ENCODE results near the gene TSPAN9. TPM values are rescaled to one million over a fixed set of nuclear protein-coding genes. Genes with fewer than 3 reads are reported as not detected.

The TSPAN9 gene
- total RNA-seq, 1 experiment from 2014 or later: 13.2 TPM

- Histone ChIP-seq H3K79me2 (ENCODE audit: insufficient read depth, low read length) (no peaks in the 10 kb centered on the region), H2AFZ (ENCODE audit: low read depth, low read length, poor library complexity, severe bottlenecking) (no peak overlapping the region), H4K20me1 (ENCODE audit: insufficient read depth) (no peaks in the 10 kb centered on the region), H3K4me2 (ENCODE audit: low read length) (no peak overlapping the region), H3K9me3 (ENCODE audit: control insufficient read depth in 1 of 2, insufficient read depth in 1 of 2, low read depth in 1 of 2, low read length in 2 of 2) (no peaks in the 10 kb centered on the region), H3K36me3 (ENCODE audit: control insufficient read depth in 1 of 2, insufficient read depth in 2 of 2, low read length in 2 of 2) (no peaks in the 10 kb centered on the region), H3K9me2 (ENCODE audit: insufficient read depth) (no peaks in the 10 kb centered on the region), H3K27me3 (ENCODE audit: insufficient read depth, low read length) (no peaks in the 10 kb centered on the region), H3K4me1 (ENCODE audit: control insufficient read depth in 1 of 2, insufficient read depth in 2 of 2, low read length in 2 of 2) (peaks cover 0 to 7% of the 10 kb centered on the region in 2 experiments; a peak in 2 of 4 replicates), H3K27ac (ENCODE audit: low read depth, low read length) (no peak overlapping the region), H3K9ac (ENCODE audit: low read length) (no peak overlapping the region), H3K4me3 (replicated peaks in 1 of 2; ENCODE audit: low read depth in 1 of 2, low read length in 2 of 2) (no peak overlapping the region)
- intact Hi-C loops (cut with micrococcal nuclease): no loop called here
- ChIA-PET RAD21 (ENCODE audit: low non-redundant PET in 1 of 2, low total read pairs in 2 of 2, uncharacterized antibody in 2 of 2, unreplicated experiment in 2 of 2) (no interaction called here), CTCF (no interaction called here), POLR2A (no interaction called here)
- BruUV-seq (replicated peaks): no TSS peak
- ATAC-seq (no peak), DNase-seq (ENCODE audit: low read depth, low spot score) (no peak)
- TF ChIP-seq SIN3A (IDR thresholded peaks at IDR 0.05; ENCODE audit: low read depth) (no peak), CTCF (IDR thresholded peaks at IDR 0.05 in 2 of 3, conservative IDR thresholded peaks at IDR 0.05 in 1 of 3; ENCODE audit: borderline replicate concordance in 1 of 3, insufficient read depth in 1 of 3, low read depth in 2 of 3, low read length in 2 of 3) (no peak), EZH2 (IDR thresholded peaks at IDR 0.05) (no peak), ZNF274 (IDR thresholded peaks at IDR 0.05; ENCODE audit: low read depth, low read length) (no peak), SP1 (IDR thresholded peaks at IDR 0.05; ENCODE audit: low read depth) (no peak), POLR2A (IDR thresholded peaks at IDR 0.05; ENCODE audit: borderline replicate concordance, extremely low read depth, insufficient read depth, insufficient read length) (no peak), REST (IDR thresholded peaks at IDR 0.05; ENCODE audit: low read depth) (no peak), CBX3 (IDR thresholded peaks at IDR 0.05; ENCODE audit: low read depth) (no peak), ELF1 (IDR thresholded peaks at IDR 0.05; ENCODE audit: borderline replicate concordance, low read depth) (no peak), ATF3 (IDR thresholded peaks at IDR 0.05) (no peak)
Observed at GRCh38 chr12:3186546-3187215, 109.5 kb downstream of the TSPAN9 start.

Data from HCT116 (cell line).